Measurements from ENCODE around the gene HPSE2.

DNA sequence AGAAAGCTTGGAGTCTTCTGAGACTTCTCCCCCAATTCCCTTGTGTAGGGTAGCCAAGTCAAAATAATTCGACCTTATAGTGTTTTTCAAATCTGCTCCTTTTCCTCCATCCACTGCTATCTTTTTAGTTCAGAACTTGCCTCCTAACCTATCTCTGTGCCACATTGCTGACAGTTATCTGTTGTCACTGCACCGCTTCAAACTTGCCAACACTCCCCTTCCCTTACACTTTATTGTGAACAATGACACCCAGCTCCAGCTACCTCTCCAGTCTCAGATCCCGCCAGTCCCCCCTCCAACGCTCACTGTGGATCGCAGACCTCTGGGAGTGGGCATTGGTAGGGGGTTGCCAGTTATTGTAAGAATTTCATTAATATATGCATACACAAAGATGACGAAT is 772.6 kb downstream of the HPSE2 start:
- TF ChIP-seq EP300 (IDR thresholded peaks at IDR 0.05), result no peak
- no peak for TF ChIP-seq POLR2AphosphoS5 (IDR thresholded peaks at IDR 0.05)

All from sigmoid colon (tissue), 4 donors.